CD4-positive, alpha-beta T cell treated with Interleukin-1 beta for 1 hour (primary cell): ENCODE measurements around the gene BTK.
"Not testable (repeated sequence)": the region's sequence is repeated elsewhere in the genome, so short reads cannot be mapped to it uniquely, and the experiment has no call there.

Experiments used
- DNase-seq, 2 donors: peaks; one replicate each; pipeline ENCODE4 v3.0.0-alpha.2; 2020 to 2022

The BTK gene

GRCh38 chrX:101334310-101334709, 51.7 kb downstream of the BTK start:
- not testable (repeated sequence) for DNase-seq

DNA sequence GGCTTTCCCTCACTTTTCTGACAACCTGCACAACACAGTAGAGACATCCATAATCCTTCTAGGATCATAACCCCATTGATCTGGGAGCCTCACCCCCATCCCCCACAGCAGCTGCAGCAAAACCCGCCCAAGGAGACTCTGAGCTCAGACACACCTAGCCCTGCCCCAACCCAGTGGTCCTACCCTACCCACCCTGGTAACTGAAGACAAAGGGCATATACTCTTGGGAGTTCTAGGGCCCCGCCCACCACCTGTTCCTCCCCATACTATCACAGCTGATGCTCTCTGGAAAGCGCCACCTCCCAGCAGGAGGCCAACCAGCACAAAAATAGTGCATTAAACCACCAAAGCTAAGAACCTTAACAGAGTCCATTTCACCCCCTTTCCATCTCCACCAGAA, 59.4 kb downstream of the BTK start:
- not testable (repeated sequence) for DNase-seq

GRCh38 chrX:101303790-101304189, 82.2 kb downstream of the BTK start:
- DNase-seq, result no peak
